Activated naive CD4-positive, alpha-beta T cell treated with anti-CD3 and anti-CD28 coated beads, Interleukin-2, amount 10 ng/mL, durations not matched to agents 5 hours and 36 hours (primary cell): ENCODE data around the gene DCAF17. TPM values are rescaled to one million over a fixed set of nuclear protein-coding genes. Genes with fewer than 3 reads are reported as not detected.

ENCODE experiments used
- total RNA-seq, 2 experiments: library from RNA; stranded (reverse); gene quantifications; one replicate each; pipeline ENCODE4 v1.2.3, GENCODE V29; 2021

The DCAF17 gene, protein sequence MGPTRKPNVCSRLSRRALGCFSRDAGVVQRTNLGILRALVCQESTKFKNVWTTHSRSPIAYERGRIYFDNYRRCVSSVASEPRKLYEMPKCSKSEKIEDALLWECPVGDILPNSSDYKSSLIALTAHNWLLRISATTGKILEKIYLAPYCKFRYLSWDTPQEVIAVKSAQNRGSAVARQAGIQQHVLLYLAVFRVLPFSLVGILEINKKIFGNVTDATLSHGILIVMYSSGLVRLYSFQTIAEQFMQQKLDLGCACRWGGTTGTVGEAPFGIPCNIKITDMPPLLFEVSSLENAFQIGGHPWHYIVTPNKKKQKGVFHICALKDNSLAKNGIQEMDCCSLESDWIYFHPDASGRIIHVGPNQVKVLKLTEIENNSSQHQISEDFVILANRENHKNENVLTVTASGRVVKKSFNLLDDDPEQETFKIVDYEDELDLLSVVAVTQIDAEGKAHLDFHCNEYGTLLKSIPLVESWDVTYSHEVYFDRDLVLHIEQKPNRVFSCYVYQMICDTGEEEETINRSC
- total RNA-seq: 10 to 100 TPM; 15.1 to 16.0 TPM

DNA sequence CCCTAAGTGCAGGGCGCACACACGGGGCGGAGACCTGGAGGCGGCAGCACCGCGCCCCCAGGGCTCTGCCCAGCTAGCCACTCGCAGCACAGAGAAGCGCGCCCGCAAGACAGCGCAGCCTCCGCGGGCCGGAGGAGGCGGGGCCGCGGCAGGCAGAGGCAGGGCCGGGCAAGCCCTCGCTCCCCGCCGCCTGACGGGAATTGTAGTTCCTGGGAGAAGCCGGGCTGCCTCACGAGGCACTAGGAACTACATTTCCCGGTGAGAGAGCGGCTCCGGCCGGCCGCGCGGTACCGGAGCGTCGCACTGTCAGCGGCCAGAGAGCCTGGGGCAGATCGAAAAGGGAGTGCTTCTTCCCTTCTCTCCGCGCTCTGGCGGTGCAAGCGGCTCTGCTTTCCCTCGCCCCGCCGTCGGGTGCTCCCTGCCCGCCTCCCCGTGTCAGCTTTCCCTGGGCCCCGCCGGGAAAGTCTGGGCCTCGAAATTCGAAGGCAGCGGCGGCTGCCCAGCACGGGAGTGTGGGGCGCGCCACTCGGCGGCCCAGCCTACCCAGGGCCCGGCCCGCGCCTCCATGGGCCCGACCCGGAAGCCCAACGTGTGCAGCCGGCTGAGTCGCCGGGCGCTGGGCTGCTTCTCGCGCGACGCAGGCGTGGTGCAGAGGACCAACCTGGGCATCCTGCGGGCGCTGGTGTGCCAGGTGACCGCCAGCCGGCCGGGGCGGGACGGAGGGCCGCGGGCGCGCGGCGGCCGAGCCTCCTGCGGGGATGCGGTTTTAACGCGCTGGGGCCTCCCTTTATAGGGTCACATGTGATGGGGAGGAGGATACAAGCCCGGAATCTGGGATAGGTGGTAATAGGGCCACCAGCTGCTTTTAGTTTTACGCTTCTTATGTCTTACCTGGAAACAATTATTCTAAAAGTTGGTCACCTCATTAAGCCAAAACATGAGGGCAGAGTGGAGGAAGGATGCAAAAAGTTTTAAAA, at the start of gene DCAF17:
Gene DCAF17 (plus strand): TSS at position 214 of the 977 bp plus-strand sequence. CDS start 352 bp downstream, at position 566.

DNA sequence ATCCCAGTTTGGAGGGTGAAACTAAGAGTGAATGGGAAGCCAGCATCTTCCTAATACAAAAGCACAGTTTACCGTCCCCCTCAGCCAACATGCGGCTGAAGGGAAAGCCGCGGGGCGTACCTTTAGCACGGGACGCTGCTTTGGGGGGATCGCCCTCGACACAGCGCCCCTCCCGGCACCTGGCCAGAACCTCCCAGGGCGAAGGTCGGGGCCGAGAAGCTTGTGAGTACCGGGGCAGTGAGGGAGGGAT, 338 bp upstream of the DCAF17 start, which contains the start of gene METTL8:
Gene METTL8 (minus strand): TSS at position 228 of the 250 bp plus-strand sequence. CDS start 41,805 bp downstream, outside the sequence.

DNA sequence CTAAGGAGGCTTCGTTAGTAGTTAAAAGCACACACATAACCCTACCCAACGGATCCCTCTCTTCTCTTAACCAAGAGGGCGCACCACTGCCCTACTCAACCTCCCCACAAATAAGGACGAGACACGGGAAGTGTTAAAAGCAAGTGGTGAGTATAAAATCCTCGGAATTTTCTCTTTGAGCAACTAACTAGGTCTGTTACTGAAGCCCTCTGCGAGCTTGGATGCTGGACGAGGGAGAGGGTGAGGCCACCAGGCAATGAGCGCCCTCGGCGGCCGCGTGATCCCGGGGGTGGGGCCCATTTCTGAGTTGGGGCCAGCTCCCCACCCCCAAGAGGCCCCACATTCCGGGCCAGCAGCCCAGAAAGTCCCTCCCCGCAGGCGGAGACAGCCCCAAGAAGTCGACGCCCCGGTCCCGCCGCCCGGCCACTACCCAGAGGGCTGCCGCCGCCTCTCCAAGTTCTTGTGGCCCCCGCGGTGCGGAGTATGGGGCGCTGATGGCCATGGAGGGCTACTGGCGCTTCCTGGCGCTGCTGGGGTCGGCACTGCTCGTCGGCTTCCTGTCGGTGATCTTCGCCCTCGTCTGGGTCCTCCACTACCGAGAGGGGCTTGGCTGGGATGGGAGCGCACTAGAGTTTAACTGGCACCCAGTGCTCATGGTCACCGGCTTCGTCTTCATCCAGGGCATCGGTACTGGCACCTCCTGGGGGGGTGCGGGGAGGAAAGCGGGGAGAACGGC, 88.2 kb downstream of the DCAF17 start, which contains the start of gene CYBRD1:
Gene CYBRD1 (plus strand): TSS at position 423 of the 736 bp plus-strand sequence. CDS start 72 bp downstream, at position 495.

Other genes starting within 250 kb of the DCAF17 start
- 10 to 100 TPM; 16.1 to 18.0 TPM for gene METTL8, start 236 bp upstream of the DCAF17 start, total RNA-seq
- gene CYBRD1, start 88.2 kb downstream of the DCAF17 start, total RNA-seq: under 1 TPM; 0.15 to 0.51 TPM